Fibroblast of lung (primary cell): ENCODE measurements around the gene WWOX.

Source experiments
- EZH2 ChIP-seq: IDR thresholded peaks from 2 replicates; pipeline ENCODE4 v1.5.1; 2012; ENCODE audit warnings: low read length, control low read depth, mild to moderate bottlenecking; ENCODE audit errors: missing control alignments
- TF ChIP-seq, protein P1 (sequence below), 2 donors: IDR thresholded peaks in 1 of 2; conservative IDR thresholded peaks in 1 of 2; 1 replicate in 1 of 2; 2 replicates in 1 of 2; pipeline ENCODE4 v1.5.1; 2011 to 2012; ENCODE audit warnings: low read length in 2 of 2, control low read depth in 1 of 2, inconsistent platforms in 1 of 2, low read depth in 1 of 2, mild to moderate bottlenecking in 1 of 2

DNA sequence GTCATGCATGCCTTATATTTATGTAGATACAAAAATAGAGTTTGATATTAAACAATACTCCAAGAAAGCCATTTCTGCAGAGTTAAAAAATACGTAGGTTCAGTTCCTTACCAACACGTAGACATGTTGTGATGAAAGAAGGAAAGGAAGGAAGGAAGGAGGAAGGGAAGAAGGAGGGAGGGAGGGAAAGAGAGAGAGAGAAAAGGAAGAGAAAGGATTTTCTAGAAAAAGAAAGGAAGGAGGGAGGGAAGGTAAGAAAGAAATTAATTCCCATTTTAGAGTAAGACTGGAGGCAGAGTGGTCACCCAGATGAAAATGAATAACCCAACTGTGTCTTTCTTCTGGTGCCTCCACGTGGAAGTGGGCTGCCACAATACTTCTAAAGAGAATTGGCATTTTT, 652.1 kb downstream of the WWOX start:
- TF ChIP-seq, protein P1, sequence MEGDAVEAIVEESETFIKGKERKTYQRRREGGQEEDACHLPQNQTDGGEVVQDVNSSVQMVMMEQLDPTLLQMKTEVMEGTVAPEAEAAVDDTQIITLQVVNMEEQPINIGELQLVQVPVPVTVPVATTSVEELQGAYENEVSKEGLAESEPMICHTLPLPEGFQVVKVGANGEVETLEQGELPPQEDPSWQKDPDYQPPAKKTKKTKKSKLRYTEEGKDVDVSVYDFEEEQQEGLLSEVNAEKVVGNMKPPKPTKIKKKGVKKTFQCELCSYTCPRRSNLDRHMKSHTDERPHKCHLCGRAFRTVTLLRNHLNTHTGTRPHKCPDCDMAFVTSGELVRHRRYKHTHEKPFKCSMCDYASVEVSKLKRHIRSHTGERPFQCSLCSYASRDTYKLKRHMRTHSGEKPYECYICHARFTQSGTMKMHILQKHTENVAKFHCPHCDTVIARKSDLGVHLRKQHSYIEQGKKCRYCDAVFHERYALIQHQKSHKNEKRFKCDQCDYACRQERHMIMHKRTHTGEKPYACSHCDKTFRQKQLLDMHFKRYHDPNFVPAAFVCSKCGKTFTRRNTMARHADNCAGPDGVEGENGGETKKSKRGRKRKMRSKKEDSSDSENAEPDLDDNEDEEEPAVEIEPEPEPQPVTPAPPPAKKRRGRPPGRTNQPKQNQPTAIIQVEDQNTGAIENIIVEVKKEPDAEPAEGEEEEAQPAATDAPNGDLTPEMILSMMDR (conservative IDR thresholded peaks at IDR 0.05 in 1 of 2, IDR thresholded peaks at IDR 0.05 in 1 of 2; ENCODE audit: low read depth in 1 of 2, low read length in 2 of 2) = no peak
- no peak for TF ChIP-seq EZH2
